GM19324 (cell line): ENCODE measurements around the gene TMA7B.

Experiments
- ATAC-seq: cut with Tn5 transposase; IDR thresholded peaks from one replicate; pipeline ENCODE4 v1.9.1; 2021; ENCODE audit warnings: mild to moderate bottlenecking, moderate library complexity; ENCODE audit not compliant: unreplicated experiment, low FRiP score

Gene TMA7B

DNA sequence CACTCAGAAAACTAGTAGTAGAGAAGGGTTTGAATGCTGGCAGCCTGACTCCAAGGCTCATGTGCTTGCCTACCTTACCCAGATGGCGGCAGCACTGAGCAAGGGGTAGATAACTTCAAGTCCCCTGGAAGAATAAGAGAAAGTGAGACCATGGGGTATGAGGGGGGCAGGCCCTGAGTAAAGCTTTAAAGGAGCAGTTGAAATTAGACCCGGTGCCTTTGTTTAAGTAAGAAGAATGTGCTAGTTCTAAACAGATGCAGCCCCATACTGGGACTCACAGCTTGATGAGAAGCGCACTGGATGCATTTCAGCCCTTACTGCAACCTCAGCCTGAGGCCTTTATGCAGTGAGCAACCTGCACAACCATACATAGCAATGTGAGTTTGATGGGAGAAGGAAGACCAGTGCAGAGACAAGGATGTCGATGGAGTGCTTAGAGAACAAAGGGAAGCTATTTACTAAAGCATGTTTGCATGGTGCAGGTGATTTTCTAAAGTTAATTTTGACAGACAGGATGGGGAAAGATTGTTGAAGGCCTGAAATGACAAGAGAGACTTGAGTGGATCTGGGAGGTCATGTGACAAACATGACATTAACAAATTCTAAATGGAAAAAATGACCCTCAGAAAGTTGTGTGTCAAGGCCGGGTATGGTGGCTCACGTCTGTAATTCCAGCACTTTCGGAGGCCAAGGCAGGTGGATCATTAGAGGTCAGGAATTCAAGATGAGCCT lies 27.1 kb upstream of the TMA7B start:
- ATAC-seq = no peak

DNA sequence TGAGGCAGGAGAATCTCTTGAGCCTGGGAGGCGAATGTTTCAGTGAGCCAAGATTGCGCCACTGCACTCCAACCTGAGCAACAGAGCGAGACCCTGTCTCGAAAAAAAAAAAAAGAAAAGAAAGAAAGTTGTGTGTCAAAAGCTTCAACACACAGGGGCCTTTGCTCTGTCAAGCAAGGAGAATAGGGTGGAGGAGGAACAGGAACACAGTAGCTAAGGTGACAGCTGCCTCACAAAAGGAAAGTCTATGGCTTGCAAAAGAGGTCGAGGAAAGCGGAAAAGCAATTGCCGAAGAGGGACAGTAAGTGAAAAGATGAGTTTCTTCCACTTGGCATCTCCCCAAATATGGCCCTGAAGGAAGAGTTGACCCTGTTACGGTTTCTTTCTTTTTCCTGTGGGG lies 26.5 kb upstream of the TMA7B start:
- no peak for ATAC-seq

DNA sequence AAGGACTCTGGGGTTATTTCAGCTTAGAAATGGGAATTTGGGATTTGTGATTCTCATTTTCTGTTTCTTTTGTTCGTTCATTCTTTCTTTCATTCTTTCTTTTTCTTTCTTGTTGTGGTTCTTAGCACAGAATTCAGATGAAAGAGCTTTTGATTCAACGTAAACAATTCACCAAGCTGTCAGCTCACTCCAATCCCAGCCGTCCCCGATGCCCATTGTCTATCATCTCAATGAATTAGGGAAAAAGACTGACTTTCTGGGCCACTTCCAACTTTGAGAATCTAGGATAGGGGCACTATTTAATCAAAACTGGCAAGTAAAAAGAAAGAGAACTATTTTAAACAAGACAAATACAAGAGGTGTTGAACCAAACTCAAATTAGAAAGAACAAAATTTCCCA lies 25.1 kb upstream of the TMA7B start:
- no peak for ATAC-seq

DNA sequence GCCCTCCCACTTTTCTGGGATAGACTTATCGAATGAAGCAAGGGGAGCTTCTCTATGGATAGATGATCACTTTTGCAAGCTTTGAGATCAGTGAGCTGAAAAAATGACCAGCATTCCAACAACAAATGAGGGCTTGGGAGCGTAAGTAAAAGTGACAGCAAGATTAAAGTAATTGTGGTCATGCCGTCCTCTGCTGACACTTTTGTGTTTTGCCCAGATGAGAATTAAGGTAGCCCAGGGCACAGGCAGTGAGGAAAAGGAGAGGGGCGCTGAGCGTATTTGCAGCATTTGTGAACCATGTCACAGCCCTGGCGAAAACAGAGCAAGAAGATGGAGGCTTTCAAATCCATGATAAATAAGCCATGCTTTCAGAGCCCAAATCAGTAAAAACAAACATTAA lies 24.6 kb upstream of the TMA7B start:
- no peak for ATAC-seq

DNA sequence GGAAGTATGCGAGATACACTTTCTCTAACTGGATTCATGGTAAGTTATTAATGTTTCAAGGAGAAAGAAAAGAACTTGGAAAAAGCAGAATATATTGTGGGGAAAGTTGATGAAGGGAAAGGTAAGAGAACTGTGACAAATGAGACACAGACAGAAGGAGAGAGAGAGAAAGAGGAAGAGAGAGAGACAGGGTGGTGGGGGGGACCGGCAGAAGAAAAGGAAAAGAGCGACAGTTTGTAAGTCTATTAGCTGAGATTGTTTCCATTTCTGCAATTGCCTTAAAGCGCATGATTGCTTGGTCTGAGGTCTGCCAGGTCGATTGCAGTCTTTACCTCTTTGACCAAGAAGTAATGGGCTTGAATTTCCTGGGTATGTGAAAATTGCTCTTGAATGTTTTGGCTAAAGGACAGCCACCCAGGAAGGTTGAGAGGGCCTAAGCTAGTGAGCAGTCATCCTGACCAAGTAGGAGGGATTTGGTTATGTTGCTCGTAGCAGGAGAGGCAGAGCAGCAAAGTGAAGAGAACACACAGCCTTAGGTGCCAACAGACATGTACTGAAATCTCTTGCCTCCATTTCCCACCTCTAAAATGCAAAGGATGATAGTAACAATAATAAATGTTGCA lies 23.6 kb upstream of the TMA7B start:
- ATAC-seq = no peak

DNA sequence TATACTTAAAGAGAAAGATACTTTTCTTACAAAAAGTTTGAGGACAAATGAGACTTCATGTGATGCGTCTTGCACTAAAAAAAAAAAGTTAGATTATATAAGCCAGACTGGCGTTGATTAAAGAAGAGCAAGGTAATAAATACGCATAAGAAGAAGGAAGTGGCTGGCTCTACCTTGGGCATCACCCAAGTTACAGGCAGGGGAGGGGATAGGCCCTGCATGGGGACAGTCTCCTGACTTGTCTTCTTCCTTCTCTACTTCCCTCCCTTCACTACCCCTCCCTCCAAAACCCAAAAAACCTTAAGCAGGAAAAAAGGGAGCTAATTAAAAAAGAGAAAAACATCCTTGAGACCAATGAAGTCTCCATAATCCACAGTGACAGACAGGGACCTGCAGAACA lies 22.3 kb upstream of the TMA7B start:
- no peak for ATAC-seq

DNA sequence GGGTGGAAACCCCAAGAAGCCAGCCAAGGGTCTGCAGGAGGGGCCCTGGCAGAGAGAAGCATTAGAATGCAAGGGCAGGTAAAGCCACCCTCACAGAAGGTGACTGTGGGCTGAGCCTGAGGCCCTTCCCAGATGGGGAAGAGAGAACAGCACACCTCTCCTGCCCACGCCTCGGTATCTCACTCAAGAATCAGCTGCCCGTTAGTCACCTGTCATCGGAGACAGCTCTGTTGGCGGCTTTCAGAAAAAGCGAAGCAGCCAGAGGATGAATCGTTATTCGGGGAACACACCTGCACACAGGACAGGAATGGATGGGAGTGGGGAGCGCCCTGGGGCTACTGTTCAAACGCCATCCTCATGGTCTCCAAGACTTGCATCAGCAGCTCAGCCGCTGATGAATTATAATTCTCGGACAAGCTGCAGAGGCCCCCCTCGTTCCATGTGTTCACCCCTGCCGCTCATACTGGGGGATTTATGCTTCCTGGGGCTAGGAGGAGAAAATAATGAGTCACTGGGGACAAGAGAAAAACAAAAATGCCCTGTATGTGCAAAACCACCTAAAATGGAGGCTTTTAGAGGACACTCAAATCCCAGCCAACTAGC lies 21.6 kb upstream of the TMA7B start:
- no peak for ATAC-seq

DNA sequence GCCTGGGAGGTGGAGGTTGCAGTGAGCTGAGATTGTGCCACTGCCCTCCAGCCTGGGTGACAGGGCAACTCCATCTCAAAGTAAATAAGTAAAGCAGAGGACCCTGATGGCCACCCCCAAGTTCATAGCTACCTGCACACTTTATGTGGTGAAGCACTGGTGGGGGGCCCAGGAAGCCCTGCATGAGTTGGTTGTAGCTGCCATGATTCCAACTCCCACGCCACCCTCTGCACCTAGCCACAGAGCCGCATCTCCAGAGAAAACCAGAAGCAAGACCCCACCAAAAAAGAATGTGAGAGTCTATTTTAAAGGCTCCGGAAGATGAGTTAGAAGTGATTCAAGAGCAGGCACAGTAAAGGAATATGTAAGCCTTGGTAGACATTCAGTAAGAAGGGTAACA lies 20.4 kb upstream of the TMA7B start:
- ATAC-seq = no peak

DNA sequence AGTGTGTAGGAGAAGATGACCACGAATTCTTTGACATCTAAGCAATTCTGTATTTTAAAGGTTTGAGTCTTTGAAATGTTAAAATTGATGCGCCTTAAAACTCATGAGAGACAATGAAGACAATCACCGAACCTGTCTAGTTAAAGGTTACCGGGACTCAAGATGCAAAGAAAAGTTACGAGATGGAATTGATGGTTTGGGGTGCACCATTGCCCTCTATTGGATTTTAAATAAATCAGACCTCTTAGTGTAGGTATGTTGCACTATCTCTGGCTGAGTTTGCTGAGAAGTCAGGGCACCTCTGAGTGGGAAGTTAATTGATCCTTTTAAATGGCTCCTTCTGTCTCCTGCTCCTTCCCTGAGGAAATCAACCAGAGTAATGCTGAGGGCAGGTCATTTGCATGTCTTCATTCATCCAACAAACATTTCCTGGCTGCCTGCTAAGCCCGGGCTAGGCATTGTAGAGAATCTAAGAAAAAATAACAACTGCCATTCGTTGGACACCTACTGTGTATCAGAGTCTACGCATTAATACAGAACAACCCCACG lies 19.4 kb upstream of the TMA7B start:
- ATAC-seq = no peak

DNA sequence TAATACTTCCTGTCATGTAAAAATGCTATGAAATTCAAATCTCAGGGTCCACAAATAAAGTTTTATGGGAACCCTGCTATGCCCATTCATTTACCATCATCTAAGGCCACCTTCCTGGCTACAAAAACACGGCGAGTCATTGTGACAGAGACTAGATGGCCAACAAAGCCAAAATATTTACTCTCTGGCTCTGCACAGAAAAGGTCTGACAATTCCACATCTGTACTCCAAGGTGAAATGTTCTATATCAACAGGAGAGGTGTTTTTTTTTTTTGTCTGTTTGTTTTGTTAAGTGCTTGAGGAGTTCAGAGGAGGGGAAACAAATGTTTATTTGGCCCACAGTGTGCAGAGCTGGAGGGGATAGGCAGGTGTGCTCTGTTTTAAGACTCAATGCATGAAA lies 18.6 kb upstream of the TMA7B start:
- no peak for ATAC-seq

DNA sequence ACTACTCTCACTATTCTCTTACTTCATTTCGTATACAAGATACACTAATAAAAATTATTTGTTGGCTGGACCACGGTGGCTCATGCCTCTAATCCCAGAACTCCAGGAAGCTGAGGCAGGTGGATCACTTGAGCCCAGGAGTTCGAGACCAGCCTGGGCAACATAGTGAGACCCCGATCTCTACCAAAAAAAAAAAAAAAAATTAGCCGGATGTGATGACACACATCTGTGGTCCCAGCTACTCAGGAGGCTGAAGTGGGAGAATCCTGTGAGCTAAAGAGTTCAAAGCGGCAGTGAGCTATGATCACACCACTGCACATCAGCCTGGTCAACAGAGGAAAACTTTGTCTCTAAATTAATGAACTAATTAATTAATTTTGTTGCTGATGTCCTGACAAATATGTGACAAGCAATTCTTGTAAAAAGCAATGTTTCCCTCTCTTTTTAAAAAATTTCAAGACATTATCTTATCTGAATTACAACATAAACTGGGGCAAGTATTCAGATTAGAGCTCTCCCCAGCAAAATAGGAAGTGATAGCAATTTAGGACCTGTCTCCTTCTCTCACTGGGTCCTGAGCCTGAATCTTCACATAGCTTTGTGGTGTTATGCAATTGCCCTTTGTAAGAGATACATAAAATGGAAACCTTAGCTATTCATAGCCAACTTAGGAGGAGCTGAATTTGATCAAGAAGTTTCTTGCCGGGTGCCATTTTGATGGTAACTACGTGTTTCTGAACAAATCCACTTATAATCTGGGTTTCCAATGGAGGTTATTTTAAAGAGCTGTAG lies 17.6 kb upstream of the TMA7B start:
- no peak for ATAC-seq

DNA sequence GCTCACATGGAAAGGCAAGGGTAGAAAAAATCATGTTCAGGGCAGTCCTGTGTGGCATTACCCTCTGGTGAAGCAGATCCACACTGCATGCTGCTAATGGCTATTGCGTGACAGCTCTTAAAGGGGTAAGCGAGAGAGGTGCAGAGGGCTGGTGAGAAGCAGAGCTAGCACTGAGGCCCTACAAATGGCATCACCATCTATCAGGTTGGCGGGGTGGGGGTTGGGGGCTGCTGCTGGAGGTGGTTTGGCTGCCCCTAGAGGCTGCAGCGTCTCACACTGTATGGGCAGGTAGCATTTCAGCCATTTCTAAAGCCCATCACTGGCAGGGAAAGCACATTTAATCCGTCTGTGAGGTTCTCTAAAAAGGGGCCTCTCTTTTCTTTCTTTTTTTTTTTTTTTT lies 16.9 kb upstream of the TMA7B start:
- ATAC-seq = no peak

DNA sequence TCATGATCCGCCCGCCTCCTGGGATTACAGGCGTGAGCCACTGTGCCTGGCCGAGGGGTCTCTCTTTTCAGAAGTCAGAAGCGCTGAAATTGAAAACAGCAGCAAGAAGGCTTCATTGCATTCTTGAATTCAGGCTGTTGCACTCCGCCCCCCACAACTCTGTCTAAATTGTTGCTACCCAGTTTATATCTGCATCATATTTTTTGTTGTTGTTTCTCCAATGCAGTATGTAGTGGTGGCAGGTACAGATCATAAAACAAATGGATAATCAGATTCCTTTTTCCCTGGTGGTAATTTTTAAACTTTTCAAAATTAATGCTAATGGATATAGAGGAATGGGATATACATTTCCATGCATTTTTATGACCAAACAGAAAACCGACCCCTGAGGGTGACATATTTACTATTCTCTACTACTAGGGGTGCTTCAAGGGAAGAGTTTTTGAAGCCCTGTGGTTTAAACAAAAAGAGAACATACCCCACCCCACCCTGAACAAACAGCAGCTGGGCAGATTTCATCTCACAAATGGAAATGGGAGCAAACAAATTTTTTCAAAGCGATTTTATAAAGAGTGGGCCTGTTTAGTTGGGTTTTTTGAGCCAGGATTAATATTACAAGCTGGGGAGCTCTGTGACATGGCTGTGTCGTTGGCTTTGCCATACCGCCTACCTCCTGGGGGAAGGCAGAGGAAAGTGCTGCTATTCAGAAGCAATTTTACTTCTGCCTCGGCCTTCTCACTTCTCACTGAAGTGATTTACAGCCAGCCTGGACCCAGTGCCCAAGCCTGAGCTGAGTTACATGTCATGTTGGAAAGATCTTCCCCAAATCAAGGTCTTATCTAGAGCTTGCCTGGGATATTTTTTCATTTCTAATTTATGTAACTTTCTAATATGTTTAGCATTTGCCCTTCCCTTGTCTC lies 16.0 kb upstream of the TMA7B start:
- ATAC-seq = no peak

DNA sequence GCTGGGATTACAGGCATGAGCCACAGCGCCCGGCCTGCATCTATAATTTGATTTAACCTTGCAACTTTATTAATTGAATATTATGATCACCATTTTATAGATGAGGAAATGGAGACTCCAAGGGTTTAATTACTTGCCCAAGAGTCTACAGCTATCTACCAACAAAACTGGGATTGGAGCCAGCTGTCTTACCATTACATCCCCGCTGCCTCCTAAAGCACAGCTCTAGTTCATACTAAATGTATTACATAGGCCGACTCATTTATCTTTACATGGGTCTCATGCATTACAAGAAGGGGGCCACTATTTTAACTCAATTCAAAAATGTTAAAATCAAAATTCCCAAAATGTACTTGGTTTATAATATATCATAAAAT lies 14.1 kb upstream of the TMA7B start:
- no peak for ATAC-seq

DNA sequence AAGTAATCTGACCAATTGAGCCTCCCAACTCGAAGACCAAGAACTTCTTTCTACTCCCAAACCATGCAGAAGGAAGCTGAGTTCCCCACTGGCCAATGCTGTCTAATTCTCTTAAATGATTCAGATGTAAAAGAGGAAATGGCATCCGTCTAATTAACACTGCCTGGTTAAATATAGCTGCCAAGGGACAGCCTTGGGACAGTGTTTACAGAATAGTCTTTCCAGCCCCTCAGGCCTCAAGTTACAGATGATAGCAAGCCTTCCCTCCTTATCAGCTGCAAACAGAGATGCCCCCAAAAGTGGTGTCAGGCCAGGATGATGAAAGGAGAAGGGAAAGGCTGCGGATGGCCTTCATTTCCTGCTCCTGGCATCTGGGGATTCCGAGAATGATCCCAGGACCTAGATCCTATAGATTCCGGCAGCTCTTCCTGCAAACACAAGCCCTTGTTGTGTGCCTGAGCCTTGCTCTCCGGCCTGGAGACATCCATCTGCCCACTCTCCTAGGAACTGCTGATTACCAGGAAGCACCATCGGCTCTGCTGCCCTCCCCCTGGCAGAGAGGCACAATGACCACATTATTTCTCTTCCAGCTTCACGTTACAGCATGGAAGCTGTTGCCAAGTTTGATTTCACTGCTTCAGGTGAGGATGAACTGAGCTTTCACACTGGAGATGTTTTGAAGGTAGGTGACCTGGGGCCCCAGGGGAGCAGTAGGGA lies 13.5 kb upstream of the TMA7B start:
- no peak for ATAC-seq

DNA sequence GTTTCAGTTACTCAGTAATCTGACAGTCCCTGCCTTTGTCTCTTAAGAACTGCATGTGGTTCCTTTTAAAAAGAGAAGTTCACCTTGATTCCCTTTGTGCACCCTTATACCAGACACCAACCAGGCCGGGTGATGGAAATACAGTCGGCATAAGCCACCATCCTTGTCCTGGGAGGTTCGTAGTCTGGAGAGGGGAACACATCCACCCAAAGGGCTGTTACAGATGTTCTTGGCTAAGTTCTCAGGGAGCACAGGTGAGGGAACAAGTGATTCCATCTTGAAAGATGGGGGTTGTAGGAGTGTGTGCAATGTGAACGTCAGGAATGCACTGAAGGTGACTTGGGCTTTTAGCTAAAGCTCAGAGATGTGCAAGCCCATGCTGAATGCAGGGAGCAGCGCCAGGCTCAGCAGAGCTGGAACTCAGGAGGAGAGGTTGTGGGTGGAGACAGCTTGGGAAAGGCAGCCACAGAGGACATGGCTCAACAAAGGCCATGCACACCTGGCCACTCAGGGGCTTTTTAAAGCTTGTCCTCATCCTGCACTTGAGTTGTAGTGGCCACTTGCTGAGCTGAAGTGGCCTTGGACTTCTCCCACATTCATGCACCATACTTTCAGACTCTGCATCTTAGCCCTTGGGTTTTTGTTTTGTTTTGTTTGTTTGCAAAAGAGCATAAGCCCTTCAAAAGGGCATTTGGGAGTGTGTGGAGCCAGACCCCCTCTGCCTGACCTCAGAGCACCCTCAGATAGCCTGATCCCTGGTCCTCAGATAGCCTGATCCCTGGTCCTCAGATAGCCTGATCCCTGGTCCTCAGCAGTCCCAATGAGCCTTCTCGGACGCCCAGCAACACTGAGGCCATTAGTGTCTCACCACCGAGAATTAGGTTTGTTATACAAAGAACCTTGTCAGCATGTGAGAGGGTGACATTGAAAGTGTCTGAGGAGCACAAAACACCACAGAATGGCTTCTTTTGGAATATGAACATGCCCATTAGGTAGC lies 12.7 kb upstream of the TMA7B start:
- no peak for ATAC-seq

DNA sequence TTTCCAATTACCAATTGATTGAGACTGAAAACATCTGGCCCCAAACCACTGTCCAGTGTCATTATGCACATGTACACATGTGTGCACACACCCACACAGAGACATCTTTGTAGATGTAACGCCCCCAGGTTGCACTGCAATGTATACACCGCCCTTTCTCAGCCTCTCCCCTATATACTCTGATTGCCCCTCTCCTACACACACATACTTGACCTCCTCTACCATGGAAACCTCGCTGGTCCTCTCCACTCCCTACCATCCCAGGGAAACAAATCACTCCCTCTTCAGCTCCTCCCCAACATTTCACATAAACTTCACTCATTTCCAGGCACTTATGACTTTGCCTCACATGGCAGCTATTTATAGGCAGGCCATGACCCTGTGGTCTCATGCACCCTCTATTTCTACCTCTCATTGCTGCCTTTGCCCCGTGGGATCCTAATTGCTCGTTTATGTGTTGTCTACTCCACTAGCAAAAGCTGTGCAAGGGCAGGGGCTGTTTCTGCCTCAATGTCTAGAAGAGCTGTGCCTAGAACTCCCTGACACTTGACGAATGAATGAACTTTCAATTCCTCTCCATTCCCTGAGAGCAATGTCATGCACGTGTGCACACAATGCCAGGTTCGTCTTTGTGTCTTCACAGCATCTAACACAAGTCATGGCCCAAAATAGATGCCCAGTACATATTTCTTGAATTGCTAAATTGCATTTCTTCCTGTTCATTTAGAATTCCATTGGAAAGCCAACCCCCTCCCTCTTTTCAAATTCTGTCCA lies 10.0 kb upstream of the TMA7B start:
- ATAC-seq = no peak
